Measurements from ENCODE around the gene IRGQ.

Gene IRGQ

DNA sequence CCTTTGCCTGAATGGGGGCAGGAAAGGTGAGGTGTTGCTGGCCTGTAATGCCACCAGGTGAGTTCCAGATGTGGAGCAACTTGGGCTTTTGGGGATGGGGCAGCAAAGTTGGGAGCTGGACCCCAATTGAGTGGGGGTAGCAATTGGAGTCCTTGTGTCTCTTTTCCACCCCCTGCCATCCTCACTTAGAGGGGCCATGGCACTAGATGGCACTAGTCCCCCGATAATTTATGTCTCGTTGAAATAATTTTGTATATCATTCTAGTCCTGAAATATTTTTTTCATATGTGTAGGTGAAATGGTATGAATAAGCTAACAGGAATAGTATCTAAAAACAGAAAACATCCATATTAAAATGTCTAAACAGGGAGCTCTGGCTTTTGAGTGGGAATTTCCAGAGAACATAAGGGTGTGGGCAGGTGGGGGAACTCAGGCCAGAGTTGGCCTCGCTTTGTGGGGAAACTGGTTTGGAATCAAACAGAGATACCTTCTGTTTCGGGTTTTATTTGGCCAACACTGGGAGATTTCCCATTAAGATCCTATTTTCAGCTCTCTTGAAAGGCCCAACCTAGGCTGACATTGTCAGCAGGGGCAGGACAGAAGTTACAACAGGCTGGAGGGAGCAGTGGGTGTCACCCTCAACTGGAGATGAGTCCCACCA, 3.8 kb upstream of the IRGQ start:
- Histone ChIP-seq H2AFZ (ENCODE audit: insufficient read depth, low read length, poor library complexity) (no peak overlapping the region), H3K9me3 (ENCODE audit: insufficient read depth, low read depth, low read length) (no peaks in the 10 kb centered on the region), H4K12ac (ENCODE audit: low read depth, low read length) (no peak overlapping the region), H3K4me1 (ENCODE audit: control insufficient read depth in 1 of 2, insufficient read depth in 2 of 2, low read length in 2 of 2) (peaks cover 7 to 12% of the 10 kb centered on the region in 2 experiments), H3K14ac (ENCODE audit: low read length) (no peak overlapping the region), H4K91ac (ENCODE audit: low read depth, low read length) (no peak overlapping the region), H2BK12ac (ENCODE audit: low read length) (no peak overlapping the region), H3K9ac (ENCODE audit: low read length) (no peak overlapping the region), H3K27ac (ENCODE audit: low read depth, low read length) (no peak overlapping the region), H2AK5ac (ENCODE audit: low read length) (no peak overlapping the region), H3K27me3 (ENCODE audit: insufficient read depth, low read length) (no peaks in the 10 kb centered on the region), H3K36me3 (ENCODE audit: control insufficient read depth in 1 of 2, insufficient read depth in 2 of 2, low read length in 2 of 2) (peaks cover 15 to 21% of the 10 kb centered on the region in 2 experiments), H3K79me2 (ENCODE audit: control insufficient read depth, insufficient read depth, low read length, poor library complexity) (peaks cover 8% of the 10 kb centered on the region), H4K8ac (ENCODE audit: low read depth, low read length) (no peak overlapping the region), H2BK5ac (ENCODE audit: low read depth, low read length, poor library complexity) (no peak overlapping the region), H3K79me1 (ENCODE audit: low read length) (peaks cover 12% of the 10 kb centered on the region), H3K4me2 (ENCODE audit: low read length) (no peak overlapping the region), H2BK120ac (ENCODE audit: insufficient read depth, low read length, poor library complexity) (no peak overlapping the region), H3K18ac (ENCODE audit: low read length) (no peak overlapping the region), H3K4ac (ENCODE audit: low read depth, low read length) (no peak overlapping the region), H3K4me3 (ENCODE audit: low read depth, low read length) (no peak overlapping the region), H3K23ac (ENCODE audit: low read length) (no peak overlapping the region)
- WGBS (ENCODE audit: extremely low coverage, insufficient coverage, insufficient read length): no CpG with 5 or more reads among the region's 4 CpGs
- DNase-seq: no peak

DNA sequence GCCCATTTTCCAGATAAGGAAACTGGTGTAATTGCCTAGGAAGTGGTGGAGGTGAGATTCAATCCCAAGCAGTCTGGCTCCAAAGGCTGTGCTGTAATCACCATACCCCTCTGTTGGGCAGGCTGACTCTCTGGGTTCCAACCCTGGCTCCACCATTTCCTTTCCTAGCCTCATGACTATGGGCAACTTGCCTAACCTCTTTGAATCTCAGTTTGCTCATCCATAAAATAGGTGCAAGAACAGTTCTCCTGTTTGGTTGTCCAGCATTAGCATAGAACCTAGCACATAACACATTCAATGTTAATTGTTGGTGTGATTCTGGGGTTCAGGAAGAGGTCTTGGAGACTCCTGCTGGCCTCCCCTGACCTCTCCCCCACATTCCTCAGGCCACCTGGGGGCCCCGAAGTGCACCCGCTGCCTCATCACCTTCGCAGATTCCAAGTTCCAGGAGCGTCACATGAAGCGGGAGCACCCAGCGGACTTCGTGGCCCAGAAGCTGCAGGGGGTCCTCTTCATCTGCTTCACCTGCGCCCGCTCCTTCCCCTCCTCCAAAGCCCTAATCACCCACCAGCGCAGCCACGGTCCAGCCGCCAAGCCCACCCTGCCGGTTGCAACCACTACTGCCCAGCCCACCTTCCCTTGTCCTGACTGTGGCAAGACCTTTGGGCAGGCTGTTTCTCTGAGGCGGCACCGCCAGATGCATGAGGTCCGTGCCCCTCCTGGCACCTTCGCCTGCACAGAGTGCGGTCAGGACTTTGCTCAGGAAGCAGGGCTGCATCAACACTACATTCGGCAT, 2.7 kb upstream of the IRGQ start:
- no peak overlapping the region for H4K91ac ChIP-seq (ENCODE audit: low read depth, low read length)
- no peak overlapping the region for H3K27ac ChIP-seq (ENCODE audit: low read depth, low read length)
- no peak overlapping the region for H2AK5ac ChIP-seq (ENCODE audit: low read length)
- peaks cover 9% of the 10 kb centered on the region for H3K79me2 ChIP-seq (ENCODE audit: control insufficient read depth, insufficient read depth, low read length, poor library complexity)
- peaks cover 9 to 12% of the 10 kb centered on the region in 2 experiments for H3K4me1 ChIP-seq (ENCODE audit: control insufficient read depth in 1 of 2, insufficient read depth in 2 of 2, low read length in 2 of 2)
- no peak overlapping the region for H2BK5ac ChIP-seq (ENCODE audit: low read depth, low read length, poor library complexity)
- no peak overlapping the region for H2BK120ac ChIP-seq (ENCODE audit: insufficient read depth, low read length, poor library complexity)
- no peak overlapping the region for H4K8ac ChIP-seq (ENCODE audit: low read depth, low read length)
- H3K36me3 ChIP-seq (ENCODE audit: control insufficient read depth in 1 of 2, insufficient read depth in 2 of 2, low read length in 2 of 2): peaks cover 22 to 29% of the 10 kb centered on the region in 2 experiments
- no peak overlapping the region for H3K18ac ChIP-seq (ENCODE audit: low read length)
- H3K4ac ChIP-seq (ENCODE audit: low read depth, low read length): no peak overlapping the region
- H3K27me3 ChIP-seq (ENCODE audit: insufficient read depth, low read length): no peaks in the 10 kb centered on the region
- no peak for DNase-seq
- H3K9me3 ChIP-seq (ENCODE audit: insufficient read depth, low read depth, low read length): no peaks in the 10 kb centered on the region
- no peak overlapping the region for H3K23ac ChIP-seq (ENCODE audit: low read length)
- no peak overlapping the region for H3K9ac ChIP-seq (ENCODE audit: low read length)
- no peak overlapping the region for H4K12ac ChIP-seq (ENCODE audit: low read depth, low read length)
- WGBS (ENCODE audit: extremely low coverage, insufficient coverage, insufficient read length): no CpG with 5 or more reads among the region's 19 CpGs
- H3K4me3 ChIP-seq (ENCODE audit: low read depth, low read length): no peak overlapping the region
- H3K79me1 ChIP-seq (ENCODE audit: low read length): peaks cover 13% of the 10 kb centered on the region
- no peak overlapping the region for H3K4me2 ChIP-seq (ENCODE audit: low read length)
- no peak overlapping the region for H3K14ac ChIP-seq (ENCODE audit: low read length)
- H2BK12ac ChIP-seq (ENCODE audit: low read length): no peak overlapping the region
- no peak overlapping the region for H2AFZ ChIP-seq (ENCODE audit: insufficient read depth, low read length, poor library complexity)

DNA sequence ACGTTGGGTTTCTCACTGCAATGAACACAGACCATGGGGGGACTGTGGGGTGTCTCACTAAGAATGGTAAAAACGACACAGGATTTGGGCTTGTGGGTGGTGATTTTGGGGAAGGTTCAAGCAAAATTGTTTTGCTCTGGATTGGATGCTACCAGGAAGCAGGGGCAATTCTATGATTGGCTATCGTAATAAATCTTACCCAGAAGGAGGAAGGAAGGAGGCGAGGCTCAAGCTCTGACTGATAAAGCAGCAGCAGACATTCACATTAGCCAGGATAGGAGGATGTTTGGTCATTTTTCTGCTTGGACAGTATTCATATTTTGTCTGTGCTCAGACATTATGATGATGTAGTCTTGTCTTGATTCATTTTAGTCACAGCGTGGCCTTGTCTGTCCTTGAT, 1.9 kb upstream of the IRGQ start:
- no peak overlapping the region for H4K8ac ChIP-seq (ENCODE audit: low read depth, low read length)
- no peak overlapping the region for H3K18ac ChIP-seq (ENCODE audit: low read length)
- no peak overlapping the region for H3K9ac ChIP-seq (ENCODE audit: low read length)
- no peak overlapping the region for H3K14ac ChIP-seq (ENCODE audit: low read length)
- H3K79me1 ChIP-seq (ENCODE audit: low read length): peaks cover 13% of the 10 kb centered on the region
- no peaks in the 10 kb centered on the region for H3K27me3 ChIP-seq (ENCODE audit: insufficient read depth, low read length)
- H2BK120ac ChIP-seq (ENCODE audit: insufficient read depth, low read length, poor library complexity): no peak overlapping the region
- peaks cover 9 to 12% of the 10 kb centered on the region in 2 experiments for H3K4me1 ChIP-seq (ENCODE audit: control insufficient read depth in 1 of 2, insufficient read depth in 2 of 2, low read length in 2 of 2)
- WGBS (ENCODE audit: extremely low coverage, insufficient coverage, insufficient read length): no CpG with 5 or more reads among the region's 5 CpGs
- H3K4ac ChIP-seq (ENCODE audit: low read depth, low read length): peak overlapping the region; percentile 12
- no peak overlapping the region for H3K27ac ChIP-seq (ENCODE audit: low read depth, low read length)
- no peak overlapping the region for H2BK5ac ChIP-seq (ENCODE audit: low read depth, low read length, poor library complexity)
- no peak overlapping the region for H3K4me3 ChIP-seq (ENCODE audit: low read depth, low read length)
- peaks cover 9% of the 10 kb centered on the region for H3K79me2 ChIP-seq (ENCODE audit: control insufficient read depth, insufficient read depth, low read length, poor library complexity)
- no peak overlapping the region for H2BK12ac ChIP-seq (ENCODE audit: low read length)
- DNase-seq: no peak
- H3K9me3 ChIP-seq (ENCODE audit: insufficient read depth, low read depth, low read length): peaks cover 1% of the 10 kb centered on the region
- H4K12ac ChIP-seq (ENCODE audit: low read depth, low read length): no peak overlapping the region
- H2AFZ ChIP-seq (ENCODE audit: insufficient read depth, low read length, poor library complexity): no peak overlapping the region
- no peak overlapping the region for H4K91ac ChIP-seq (ENCODE audit: low read depth, low read length)
- no peak overlapping the region for H3K23ac ChIP-seq (ENCODE audit: low read length)
- H3K36me3 ChIP-seq (ENCODE audit: control insufficient read depth in 1 of 2, insufficient read depth in 2 of 2, low read length in 2 of 2): peaks cover 28 to 37% of the 10 kb centered on the region in 2 experiments
- no peak overlapping the region for H2AK5ac ChIP-seq (ENCODE audit: low read length)
- H3K4me2 ChIP-seq (ENCODE audit: low read length): no peak overlapping the region

DNA sequence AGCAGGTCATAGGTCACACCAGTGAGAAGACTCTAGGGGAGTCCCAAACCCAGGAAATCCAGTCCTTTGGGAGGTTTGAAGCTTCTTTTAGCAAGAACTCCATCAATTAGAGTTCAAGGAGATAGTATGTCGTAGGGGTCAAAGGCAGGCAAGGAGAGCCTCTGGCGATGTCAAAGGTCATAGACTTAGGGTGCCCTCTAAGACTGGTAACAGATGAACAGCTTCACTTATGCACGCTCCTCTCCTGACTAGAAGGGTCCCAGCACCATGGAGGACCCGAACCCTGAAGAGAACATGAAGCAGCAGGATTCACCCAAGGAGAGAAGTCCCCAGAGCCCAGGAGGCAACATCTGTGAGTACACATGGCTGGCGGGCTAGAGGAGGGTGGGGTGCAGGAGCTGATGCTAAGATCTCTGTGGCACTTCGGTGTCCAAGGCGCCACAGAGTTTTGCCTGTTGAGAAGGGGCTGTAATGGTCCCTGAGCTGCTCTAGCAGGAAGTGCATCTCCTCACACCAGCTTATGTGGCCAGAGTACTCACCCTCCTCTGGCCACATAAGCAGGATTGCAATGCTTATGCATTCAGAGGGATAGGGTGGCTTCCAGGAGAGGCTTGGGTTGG, 1.0 kb upstream of the IRGQ start:
- Histone ChIP-seq H4K8ac (ENCODE audit: low read depth, low read length) (peak overlapping the region; percentile 89), H3K79me1 (ENCODE audit: low read length) (peaks cover 13% of the 10 kb centered on the region), H3K79me2 (ENCODE audit: control insufficient read depth, insufficient read depth, low read length, poor library complexity) (peaks cover 9% of the 10 kb centered on the region), H3K4me3 (ENCODE audit: low read depth, low read length) (peak overlapping the region; percentile 67), H3K36me3 (ENCODE audit: control insufficient read depth in 1 of 2, insufficient read depth in 2 of 2, low read length in 2 of 2) (peaks cover 35 to 41% of the 10 kb centered on the region in 2 experiments), H3K4ac (ENCODE audit: low read depth, low read length) (peak overlapping the region; percentile 3), H3K9ac (ENCODE audit: low read length) (peak overlapping the region; percentile 84), H3K14ac (ENCODE audit: low read length) (peak overlapping the region; percentile 85), H4K12ac (ENCODE audit: low read depth, low read length) (peak overlapping the region; percentile 92), H2AFZ (ENCODE audit: insufficient read depth, low read length, poor library complexity) (peak overlapping the region; percentile 73), H3K4me2 (ENCODE audit: low read length) (peak overlapping the region; percentile 88), H2BK120ac (ENCODE audit: insufficient read depth, low read length, poor library complexity) (no peak overlapping the region), H2BK5ac (ENCODE audit: low read depth, low read length, poor library complexity) (peak overlapping the region; percentile 89), H3K4me1 (ENCODE audit: control insufficient read depth in 1 of 2, insufficient read depth in 2 of 2, low read length in 2 of 2) (peaks cover 9 to 12% of the 10 kb centered on the region in 2 experiments), H4K91ac (ENCODE audit: low read depth, low read length) (peak overlapping the region; percentile 59), H2AK5ac (ENCODE audit: low read length) (peak overlapping the region; percentile 69), H3K27ac (ENCODE audit: low read depth, low read length) (peak overlapping the region; percentile 84), H3K18ac (ENCODE audit: low read length) (no peak overlapping the region), H3K23ac (ENCODE audit: low read length) (no peak overlapping the region), H2BK12ac (ENCODE audit: low read length) (no peak overlapping the region), H3K9me3 (ENCODE audit: insufficient read depth, low read depth, low read length) (peaks cover 1% of the 10 kb centered on the region), H3K27me3 (ENCODE audit: insufficient read depth, low read length) (no peaks in the 10 kb centered on the region)
- no CpG with 5 or more reads among the region's 7 CpGs for WGBS (ENCODE audit: extremely low coverage, insufficient coverage, insufficient read length)
- DNase-seq: no peak
